ENCODE measurements around the gene INPP5D.
"Not testable (repeated sequence)": the region's sequence is repeated elsewhere in the genome, so short reads cannot be mapped to it uniquely, and the experiment has no call there.

The INPP5D gene

DNA sequence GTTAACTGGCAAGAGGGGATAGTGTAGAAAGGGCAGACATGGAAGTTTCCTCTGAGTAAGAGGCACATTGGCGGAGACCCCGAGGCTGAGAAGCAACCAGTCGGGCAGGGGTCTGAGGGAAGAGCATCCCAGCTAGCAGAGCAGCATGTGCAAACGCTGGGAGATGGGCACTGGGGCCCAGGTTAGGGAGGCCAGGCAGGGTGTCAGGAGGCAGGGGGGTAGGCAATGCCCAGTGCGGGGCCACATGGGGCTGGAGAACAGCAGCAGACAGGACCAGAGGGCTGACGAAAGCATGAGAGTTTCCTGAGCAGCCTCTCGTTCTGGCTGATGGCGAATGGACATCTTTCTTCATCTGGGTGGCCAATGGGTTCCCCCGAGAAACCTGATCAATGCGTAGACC is 88.2 kb downstream of the INPP5D start:
- no peak for DNase-seq (ENCODE audit: low read depth, low spot score)

DNA sequence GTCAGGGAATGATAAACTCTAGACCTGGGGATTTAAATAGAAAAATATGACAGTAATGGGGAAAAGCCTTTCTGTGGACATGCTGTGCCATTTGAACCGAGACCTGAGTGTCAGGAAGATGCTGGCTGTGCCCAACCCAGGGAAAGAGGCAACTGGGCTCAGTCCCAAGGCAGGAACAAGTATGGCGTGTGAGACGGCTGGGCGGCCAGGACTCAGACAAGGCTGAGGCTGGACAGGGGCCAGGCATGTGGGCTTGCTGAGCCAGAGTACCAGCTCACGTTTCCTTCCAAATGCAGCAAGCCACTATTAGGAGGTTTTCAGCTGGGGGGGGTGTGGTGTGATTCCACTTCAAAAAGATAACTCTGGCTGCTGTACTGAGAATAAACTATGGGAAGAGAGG is 92.4 kb downstream of the INPP5D start:
- DNase-seq (ENCODE audit: low read depth, low spot score): no peak
- no peak overlapping the region for H3K4me3 ChIP-seq (ENCODE audit: low read length)

More for the DNA sequence above, 88.2 kb downstream of the INPP5D start:
- no peak overlapping the region for H3K4me3 ChIP-seq (ENCODE audit: low read length)

DNA sequence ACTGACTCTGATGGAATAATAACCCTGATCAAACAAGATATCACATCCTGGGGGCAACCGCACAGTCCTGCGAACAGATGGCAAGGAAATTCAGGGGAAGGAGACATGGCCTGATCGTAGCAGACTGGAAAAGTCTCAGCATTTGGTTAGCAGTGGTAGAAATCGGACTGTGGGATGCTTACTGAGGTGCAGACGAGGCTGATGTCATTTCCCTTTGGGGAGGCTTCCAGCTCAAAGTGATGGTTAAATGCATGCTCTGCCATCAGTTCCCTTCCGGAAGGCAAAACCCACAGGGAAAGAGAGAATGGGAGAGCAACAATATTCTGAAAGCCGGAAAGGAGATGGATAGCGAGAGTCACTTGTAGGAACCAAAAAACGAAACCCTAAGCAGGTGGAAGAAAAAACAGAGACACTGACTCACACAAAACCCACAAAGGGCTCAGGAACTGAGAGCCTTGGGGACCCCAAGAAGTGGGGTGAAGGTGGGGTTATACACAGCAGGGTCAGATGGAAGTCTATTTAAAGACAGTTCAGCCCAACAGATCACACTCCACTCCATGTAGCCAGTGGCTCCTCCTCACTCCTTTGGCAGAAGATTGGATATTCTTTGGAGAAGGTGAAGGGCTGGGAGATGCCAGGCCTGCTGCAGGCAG is 93.1 kb downstream of the INPP5D start:
- H3K4me3 ChIP-seq (ENCODE audit: low read length): no peak overlapping the region
- DNase-seq (ENCODE audit: low read depth, low spot score): no peak

DNA sequence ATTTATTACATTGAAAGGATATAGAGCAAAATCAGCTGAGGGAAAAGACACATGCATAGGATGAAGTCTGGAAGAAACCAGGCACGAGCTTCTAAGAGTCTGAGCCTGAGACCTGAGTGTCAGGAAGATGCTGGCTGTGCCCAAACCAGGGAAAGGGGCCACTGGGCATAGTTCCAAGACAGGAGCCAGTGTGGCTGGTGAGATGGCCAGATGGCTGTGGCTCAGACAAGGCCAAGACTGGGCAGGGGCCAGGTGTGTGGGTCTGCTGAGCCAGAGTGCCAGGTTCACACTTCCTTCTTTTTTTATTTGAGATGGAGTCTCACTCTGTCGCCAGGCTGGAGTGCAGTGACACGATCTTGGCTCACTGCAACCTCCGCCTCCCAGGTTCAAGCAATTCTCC is 95.9 kb downstream of the INPP5D start:
- DNase-seq (ENCODE audit: low read depth, low spot score): no peak
- H3K4me3 ChIP-seq (ENCODE audit: low read length): no peak overlapping the region

DNA sequence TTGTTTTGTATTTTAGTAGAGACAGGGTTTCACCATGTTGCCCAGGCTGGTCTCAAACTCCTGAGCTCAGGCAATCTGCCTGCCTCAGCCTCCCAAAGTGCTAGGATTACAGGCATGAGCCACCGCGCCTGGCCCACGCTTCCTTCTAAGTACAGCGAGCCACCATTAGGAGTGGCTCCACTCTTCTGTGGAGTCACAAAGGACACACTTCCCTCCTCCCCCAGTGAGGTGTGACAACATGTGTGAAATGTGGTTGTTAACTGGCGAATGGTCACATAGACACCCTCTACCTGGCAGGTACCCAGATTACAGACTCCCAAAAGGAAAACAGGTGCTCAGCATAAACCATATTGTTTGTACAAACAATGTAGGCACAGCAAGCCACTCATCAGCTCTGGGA is 96.3 kb downstream of the INPP5D start:
- not testable (repeated sequence) for DNase-seq (ENCODE audit: low read depth, low spot score); H3K4me3 ChIP-seq (ENCODE audit: low read length)

DNA sequence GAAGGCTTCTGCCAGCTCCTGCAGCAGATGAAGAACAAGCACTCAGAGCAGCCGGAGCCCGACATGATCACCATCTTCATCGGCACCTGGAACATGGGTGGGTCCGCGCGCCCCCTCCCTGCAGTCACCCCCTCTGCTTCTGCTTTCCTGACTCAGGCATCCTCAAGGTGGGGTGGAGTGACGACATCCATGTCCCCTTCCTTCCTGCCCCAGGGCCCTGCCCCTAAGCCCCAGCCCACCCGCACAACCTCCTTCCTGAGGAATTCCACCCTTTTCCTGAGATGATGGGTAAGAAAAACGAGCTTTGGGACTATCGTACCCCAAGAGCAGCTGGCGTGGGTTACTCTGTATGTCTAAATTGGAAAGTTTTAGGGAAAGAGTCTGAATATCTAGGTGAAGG is 101.6 kb downstream of the INPP5D start:
- no peak overlapping the region for H3K4me3 ChIP-seq (ENCODE audit: low read length)
- no peak for DNase-seq (ENCODE audit: low read depth, low spot score)

DNA sequence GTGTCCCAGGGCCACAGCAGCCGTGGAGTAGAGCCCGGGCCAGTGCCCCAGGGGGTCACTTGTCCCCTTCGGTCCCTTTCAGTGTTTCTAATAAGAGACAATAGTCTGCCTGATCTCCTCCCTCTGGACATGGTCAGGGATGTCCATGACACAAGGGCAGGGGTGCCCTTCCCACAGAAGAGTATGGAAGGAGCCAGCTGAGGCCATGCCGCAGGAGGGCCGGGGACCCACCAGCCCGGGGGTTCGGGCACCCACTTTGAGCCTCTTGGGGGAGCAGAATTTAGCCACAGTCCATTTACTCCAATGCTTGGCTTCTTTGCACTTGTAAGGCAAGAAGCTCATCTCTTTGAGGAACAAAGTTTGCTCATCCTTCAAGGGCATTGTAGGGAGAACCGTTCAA is 102.6 kb downstream of the INPP5D start:
- no peak for DNase-seq (ENCODE audit: low read depth, low spot score)
- no peak overlapping the region for H3K4me3 ChIP-seq (ENCODE audit: low read length)

DNA sequence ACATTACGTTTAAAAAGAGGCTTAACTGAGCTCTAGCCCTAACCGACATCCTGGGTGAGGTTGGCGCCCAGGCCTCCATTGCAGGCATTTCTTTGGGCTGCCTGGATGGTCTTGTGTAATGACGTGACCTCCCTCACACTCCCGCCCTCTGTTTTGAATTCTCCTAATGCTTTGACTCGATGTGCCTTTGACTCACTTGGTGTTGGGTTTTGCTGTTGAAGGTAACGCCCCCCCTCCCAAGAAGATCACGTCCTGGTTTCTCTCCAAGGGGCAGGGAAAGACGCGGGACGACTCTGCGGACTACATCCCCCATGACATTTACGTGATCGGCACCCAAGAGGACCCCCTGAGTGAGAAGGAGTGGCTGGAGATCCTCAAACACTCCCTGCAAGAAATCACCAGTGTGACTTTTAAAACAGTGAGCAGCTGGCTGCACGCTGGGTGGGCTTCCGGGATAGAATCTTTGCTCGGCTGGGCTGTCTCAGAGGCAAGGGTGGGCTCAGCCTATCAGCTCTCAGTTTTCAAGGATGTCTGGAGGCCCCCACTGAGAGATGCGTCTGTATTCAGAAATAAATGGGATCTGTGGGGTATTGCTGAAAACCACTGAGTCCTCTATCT is 103.5 kb downstream of the INPP5D start:
- DNase-seq (ENCODE audit: low read depth, low spot score): no peak
- H3K4me3 ChIP-seq (ENCODE audit: low read length): no peak overlapping the region

DNA sequence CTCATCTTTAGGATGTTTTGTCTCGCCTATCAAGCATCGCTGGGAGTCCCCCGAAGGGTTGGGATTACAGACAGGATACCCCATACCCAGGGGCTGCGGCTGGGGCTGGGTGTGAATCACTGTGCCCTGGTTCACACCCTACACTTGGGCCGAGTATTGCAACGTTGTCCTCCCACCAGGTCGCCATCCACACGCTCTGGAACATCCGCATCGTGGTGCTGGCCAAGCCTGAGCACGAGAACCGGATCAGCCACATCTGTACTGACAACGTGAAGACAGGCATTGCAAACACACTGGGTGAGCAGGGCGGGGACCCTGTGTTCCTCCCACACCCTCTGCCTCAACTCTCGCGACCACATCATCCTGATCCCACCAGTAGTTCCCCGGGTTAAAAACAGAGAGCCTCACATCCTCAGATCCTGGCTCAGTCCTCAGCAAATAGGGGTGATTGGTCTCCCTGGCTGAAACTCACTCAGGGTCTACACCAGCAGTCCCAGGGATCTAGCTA is 104.0 kb downstream of the INPP5D start:
- H3K4me3 ChIP-seq (ENCODE audit: low read length): no peak overlapping the region
- no peak for DNase-seq (ENCODE audit: low read depth, low spot score)

DNA sequence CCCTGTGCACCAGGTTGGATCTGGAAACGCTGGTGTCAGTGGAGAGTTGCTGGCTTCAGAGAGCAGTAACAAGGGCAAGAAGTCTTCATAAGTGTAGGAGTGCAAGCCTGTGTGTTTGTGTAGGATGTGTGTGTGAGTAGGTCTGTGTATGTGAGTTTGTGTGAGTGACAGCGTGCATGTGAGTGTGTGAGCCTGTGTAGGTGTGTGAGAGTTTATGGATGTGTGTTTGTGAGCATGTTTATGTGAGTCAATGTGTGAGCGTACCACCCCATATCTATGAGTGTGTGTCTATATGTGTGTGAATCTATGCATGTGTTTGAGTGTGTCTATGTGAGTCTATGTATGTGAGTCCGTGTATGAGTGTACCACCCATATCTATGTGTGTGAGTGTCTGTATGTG is 104.8 kb downstream of the INPP5D start:
- DNase-seq (ENCODE audit: low read depth, low spot score): no peak
- no peak overlapping the region for H3K4me3 ChIP-seq (ENCODE audit: low read length)

DNA sequence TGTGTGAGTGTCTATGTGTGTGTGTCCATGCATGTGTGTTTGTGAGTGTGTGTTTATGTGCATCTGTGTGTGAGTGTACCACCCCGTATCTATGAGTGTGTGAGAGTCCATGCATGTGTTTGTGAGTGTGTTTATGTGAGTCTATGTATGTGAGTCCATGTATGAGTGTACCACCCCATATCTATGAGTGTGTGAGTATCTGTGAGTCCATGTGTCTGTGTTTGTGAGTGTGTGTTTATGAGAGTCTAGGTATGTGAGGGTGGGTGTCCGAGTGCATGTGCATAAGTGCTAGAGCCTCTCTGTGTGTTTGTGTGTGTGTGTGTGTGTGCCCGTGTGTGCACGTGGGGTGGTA is 105.4 kb downstream of the INPP5D start:
- H3K4me3 ChIP-seq (ENCODE audit: low read length): no peak overlapping the region
- no peak for DNase-seq (ENCODE audit: low read depth, low spot score)

DNA sequence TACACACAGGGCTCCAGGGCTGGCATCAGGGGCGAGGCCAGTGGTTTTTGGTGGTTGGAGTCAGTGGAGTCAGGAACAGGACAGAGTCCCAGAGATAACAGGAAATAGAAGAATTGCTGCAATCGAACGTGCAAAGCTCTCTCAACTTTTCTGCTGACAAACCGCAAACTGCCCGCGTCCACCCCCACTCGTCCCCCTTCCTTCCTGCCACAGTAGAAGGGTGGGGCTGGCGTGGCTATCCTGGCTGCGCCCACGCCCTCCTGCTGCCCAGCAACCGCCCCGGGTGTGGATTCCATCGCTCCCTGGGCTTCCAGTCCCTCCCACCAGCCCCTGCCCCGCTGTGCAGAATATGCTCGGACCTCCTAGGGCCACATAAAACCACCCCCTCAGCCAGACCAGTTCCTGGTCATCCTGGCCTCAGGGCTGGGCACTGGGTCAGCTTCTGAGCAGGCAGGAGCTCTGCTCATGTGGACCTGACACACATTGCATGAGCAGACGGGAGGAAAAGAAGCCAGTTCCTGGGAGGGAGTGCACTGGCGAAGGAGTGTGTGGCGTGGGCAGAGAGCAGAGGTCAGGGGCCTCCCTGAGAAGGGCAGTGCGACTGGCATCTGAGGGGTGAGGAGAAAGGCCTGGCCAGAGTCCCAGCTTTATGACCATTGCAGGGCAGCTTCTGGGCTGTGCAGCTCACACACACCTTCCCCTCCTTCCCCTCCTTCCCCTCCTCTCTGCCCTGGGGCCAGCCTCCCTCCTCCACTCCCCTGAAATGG is 105.9 kb downstream of the INPP5D start:
- DNase-seq (ENCODE audit: low read depth, low spot score): no peak
- H3K4me3 ChIP-seq (ENCODE audit: low read length): no peak overlapping the region

DNA sequence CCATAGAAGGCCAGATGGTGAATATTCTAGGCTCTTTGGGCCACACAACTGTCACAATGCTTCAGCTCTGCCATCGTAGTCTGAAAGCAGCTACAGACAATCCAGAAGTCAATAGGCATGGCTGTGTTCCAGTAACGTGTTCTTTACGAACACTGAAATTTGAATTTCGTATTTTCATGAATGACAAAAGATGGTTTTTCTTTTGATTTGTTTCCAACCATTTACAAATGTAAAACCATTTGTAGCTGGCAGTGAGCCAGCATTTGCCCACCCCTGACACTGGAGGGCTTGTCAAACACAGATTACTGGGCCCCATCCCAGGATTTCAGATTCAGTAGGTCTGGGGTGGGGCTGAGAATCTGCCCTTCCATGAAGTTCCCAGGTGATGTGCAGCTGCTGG is 108.3 kb downstream of the INPP5D start:
- DNase-seq (ENCODE audit: low read depth, low spot score): no peak

DNA sequence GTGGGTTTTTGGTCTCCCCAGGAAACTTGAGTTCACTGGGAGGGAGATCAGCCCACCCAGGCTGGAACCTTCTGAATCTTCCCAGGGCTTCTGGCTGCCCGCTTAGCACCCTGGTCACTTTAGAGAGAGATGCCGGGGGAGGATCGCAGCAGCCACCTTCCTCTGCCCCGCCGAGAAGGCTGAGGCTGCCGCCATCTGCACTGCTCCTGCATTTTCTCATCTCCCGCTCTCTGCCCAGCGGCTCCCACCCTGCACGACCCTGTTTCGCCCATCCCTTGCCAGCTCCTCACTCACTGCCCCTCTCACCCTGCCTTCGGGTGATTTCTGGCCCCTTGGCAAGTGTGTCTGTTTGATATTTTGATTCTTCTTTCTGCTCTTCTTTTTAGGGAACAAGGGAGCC is 108.8 kb downstream of the INPP5D start:
- DNase-seq (ENCODE audit: low read depth, low spot score): no peak
- no peak overlapping the region for H3K4me3 ChIP-seq (ENCODE audit: low read length)

More for the DNA sequence above, 108.3 kb downstream of the INPP5D start:
- H3K4me3 ChIP-seq (ENCODE audit: low read length): no peak overlapping the region

DNA sequence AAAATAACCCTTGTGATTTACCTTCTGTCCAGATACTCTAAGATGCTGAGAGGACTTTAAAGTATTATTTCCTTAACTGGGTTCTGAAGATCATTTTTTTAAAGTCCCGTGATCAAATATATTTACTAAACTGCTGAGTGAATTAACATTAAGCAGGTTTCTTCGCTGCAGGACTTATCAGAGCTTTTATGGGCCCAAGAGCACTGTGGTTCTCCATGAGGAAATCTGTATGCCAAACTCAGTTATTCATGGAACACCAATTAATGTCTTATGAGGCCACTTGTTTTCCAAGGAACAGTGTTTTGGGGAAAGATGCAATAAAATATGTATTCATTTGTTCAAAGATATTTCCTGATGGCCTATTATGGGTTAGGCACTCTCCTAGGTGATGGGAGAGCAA is 111.2 kb downstream of the INPP5D start:
- no peak overlapping the region for H3K4me3 ChIP-seq (ENCODE audit: low read length)
- DNase-seq (ENCODE audit: low read depth, low spot score): no peak

DNA sequence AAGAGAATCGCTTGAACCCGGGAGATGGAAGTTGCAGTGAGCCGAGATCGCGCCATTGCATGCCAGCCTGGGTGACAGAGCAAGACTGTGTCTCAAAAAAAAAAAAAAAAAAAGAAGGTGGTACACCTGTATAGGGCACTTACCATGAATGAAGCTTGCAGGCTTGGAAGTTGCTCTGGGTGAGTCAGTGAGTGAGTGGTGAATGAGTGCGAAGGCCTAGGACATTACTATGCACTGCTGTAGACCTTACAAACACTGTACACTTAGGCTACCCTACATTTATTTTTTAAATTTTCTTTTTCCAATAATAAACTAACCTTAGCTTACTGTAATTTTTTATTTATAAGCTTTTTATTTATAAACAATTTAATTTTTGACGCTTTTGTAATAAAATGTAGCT is 113.0 kb downstream of the INPP5D start:
- no peak overlapping the region for H3K4me3 ChIP-seq (ENCODE audit: low read length)
- no peak for DNase-seq (ENCODE audit: low read depth, low spot score)

DNA sequence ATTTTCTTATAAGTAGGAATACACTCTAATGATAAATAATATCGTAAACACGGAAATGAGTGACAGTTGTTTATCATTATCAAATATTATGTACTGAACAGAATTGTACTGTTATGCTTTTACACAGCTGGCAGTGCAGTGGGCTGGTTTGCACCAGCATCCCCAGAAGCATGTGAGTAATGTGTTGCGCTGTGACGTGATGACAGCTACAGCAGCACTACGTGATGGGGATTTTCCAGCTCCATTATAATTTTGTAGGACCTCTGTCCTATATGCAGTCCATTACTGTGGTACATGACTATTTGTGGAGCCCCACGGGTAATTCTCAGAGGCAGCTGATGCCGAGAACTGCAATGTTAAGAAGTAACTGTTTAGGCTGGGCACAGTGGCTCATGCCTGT is 114.0 kb downstream of the INPP5D start:
- no peak for DNase-seq (ENCODE audit: low read depth, low spot score)
- H3K4me3 ChIP-seq (ENCODE audit: low read length): no peak overlapping the region

DNA sequence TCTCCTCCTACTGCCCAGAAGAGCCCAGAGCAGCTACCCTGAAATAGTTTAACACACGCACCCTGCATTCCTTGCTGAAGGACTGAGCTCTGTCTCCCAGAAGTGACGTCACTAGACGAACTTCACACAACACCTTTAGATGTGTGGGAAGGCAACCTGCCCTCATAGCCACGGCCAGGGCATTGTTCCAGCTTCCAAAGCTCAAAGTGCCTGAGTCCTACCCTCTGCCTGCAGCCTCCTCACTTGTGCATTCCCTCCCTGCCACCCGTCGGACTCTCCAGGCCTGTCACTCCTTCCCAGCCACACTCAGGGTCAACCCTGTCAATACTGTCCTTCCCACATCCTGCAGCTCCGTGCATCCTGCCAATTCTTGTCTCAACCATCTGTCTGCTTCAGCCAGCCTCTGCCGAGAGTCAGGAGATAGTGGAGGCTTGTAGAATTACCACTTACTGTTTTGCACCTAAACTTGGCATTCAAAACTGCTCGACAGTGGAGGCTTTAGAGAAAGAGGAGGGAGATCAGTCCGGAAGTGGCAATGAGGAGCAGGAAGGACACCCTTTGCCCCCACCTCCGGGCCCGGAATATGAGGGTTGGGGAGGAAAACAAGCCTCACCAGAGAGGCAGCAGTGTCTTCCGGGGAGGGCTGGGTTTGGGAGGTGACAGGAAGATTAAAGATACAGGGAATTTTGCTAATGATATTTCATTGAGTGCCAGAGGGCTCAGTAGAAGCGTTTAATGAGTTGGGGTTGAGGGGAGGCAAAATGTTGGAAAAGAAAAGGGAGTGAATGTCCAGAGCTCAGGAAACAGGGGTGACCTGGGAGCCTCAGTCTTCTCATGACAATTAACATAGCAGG is 119.1 kb downstream of the INPP5D start:
- DNase-seq (ENCODE audit: low read depth, low spot score): no peak
- no peak overlapping the region for H3K4me3 ChIP-seq (ENCODE audit: low read length)

DNA sequence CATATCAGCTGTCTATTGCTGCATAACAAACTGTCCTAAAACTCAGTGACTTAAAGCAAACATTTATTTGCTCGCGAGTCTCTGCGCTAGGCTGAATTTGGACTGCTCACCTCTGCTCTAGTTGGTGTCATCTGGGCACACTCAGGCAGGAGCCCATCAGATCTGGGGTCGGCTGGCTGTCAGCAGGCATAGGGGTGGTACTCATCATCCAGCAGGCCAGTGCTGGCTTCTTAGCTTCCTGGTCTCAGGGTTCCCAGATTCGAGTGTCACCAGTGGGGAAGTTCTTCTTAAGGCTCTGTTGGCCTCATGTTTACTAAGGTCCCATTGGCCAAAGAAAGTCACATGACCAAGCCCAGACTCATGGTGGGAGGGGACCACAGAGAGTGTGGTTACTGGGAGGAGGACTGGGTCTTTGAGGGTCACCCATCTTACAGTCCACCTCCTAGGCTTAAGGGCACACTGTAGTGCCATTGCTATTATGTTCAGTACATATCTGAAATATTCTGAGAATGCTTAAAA is 119.8 kb downstream of the INPP5D start:
- H3K4me3 ChIP-seq (ENCODE audit: low read length): no peak overlapping the region
- DNase-seq (ENCODE audit: low read depth, low spot score): no peak
